NCI-H1436 (cell line): ENCODE data around the gene TTC32.
A peak's percentile ranks its signal among the peaks of the same experiment; 100 is the strongest.
"Not testable (repeated sequence)": the region's sequence is repeated elsewhere in the genome, so short reads cannot be mapped to it uniquely, and the experiment has no call there.

Source experiments
- DNase-seq: peaks from one replicate; lab custom pipeline; 2025; lab: John Stamatoyannopoulos, UW

The TTC32 gene

DNA sequence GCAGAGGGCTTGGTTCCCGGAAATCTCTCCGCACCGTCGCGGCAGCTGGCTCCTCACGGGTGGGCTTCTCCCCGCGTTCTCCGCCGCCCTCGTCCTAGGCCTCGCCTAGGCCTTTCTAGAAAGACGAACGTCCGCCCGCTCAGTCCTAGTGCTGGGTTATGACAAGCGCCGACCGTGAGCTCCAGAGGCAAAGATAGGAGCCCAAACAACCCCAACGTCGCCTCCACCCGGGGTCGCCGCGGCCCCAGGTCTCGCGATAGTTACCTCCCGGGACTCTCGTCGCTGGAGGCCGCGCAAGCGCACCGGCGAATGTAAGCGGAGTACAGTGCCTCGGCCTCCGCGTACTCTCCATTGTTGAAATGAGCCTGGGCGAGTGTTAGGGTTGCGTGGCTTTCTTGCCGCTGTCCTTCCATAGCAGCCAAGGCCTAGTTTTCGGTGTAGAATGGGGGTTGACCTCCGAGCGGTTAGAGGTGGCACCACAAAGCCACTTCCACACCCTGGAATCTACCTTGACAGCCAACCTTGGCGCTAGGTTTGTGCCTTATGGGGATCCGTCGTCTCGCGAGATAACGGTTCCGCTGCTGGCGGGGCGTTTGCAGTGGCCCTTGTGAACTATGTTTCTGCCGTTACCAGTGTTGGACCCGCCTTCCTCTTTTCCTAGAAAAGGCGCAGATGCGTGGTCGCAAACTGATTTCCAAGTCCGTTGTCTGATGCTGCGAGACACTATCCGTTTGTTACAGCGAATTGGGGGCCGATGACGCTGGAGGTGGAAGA, at the start of gene TTC32:
TSS of gene TTC32 (minus strand) at position 542 of the 774 bp plus-strand sequence. CDS start at position 413, 129 bp downstream.
- DNase-seq = peak; percentile 85

DNA sequence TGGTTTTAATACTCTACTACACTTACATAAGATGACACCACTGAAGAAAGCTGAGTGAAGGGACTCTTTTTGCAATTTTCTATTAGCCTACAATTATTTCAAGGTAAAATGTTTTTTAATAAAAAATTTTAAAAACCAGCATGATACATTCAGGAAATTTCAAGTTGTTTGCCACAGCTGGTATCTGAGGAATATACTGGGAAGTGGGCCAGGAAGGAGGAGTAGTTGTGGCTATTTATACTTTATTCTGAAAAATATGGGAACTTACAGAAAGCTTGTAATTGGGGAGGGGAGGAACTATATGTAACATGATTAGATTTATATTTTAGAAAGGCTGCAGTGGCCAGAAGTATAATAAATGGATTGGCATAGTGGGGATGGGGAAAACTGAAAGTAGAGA, 47.3 kb upstream of the TTC32 start:
- no peak for DNase-seq

DNA sequence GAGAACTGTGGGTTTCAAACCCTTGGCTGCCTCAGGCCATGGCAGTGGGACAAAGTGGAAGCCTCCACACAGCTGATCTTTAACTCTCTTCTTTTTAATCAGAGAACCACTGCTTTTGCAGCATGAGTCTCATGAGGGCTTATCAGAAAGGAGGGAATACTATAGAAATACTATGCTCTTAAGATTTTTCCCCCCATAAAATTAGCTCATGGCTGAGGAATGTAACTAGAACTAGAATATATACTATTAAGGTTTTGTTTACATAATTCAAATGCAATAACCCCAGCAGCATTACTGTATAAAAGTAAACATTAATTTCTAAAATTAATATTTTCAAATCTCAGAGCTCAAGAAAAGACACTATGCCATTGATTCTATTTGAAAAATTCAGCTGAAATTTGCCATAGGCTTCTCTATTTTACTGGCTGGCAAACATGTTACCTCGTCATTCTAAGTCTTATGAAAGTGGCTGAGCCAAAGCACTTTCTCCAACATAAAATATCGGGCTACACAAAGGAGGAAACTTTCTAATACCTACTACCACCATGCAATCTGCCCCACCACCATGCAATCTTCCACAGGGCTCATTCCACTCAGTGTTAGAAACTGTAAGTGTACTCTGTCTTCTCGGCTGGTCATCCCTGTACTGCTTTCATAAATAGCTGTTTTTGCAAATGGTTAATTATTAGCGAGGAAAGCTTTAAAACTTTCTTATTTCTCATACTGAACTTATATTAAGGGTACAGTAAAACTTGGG, 45.6 kb upstream of the TTC32 start:
- DNase-seq = no peak

GRCh38 chr2:19944205-19944845, 42.5 kb upstream of the TTC32 start:
- DNase-seq = no peak

DNA sequence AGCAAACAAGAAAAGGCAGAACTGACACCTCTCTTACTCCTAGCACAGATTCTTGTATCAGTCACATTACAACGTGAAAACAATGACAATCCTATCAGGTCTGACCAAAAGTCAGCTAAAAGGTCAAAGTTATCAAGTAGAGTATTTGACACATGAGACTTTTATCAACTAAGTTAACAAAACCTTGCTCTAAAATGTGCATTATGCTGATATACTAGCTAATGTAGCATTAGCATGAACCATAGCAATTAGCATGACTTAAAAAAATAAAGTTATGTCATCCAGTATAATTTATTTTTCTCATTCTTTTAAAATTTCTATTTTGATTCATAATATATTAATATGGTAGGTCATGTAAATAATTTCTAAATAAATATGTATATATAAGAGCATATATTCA, 41.4 kb upstream of the TTC32 start:
- no peak for DNase-seq

GRCh38 chr2:19942199-19942598, 40.4 kb upstream of the TTC32 start:
- no peak for DNase-seq

DNA sequence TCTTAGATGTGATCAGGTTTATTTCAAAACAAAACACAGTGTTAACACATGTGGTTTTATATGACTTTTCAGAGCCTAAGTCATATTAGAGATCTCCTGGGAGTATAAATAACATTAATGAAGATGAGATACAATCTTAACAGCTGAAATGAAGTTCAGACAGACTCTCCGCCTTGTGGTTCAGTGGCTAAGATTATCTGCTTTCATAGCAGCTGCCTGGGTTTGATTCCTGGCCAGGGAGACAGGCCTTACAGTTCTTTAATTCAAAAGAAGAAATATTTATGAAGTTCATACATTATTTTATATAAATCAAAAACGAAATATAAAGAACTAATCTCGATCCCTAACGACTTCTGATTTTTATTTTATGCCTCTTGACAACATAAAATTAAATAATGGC, 35.2 kb upstream of the TTC32 start:
- DNase-seq = no peak

DNA sequence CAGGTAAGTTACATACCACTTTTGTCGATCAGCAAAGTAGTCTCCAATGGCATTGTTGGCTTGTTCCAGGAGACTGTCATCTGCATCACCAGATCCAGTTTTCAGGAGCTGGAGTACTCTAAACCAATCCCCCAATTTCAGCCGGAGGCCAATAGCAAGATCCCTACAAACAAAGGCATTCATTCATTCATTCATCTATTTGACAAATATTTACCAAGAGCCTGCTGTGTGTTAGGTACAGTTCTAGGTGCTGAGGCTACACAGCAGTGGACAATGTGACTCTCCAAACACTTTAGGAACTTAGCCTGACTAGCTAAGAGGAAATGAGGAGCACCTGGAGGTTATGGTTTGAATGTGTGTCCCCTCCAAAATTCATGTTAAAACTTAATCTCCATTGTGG, 34.4 kb upstream of the TTC32 start:
- no peak for DNase-seq

DNA sequence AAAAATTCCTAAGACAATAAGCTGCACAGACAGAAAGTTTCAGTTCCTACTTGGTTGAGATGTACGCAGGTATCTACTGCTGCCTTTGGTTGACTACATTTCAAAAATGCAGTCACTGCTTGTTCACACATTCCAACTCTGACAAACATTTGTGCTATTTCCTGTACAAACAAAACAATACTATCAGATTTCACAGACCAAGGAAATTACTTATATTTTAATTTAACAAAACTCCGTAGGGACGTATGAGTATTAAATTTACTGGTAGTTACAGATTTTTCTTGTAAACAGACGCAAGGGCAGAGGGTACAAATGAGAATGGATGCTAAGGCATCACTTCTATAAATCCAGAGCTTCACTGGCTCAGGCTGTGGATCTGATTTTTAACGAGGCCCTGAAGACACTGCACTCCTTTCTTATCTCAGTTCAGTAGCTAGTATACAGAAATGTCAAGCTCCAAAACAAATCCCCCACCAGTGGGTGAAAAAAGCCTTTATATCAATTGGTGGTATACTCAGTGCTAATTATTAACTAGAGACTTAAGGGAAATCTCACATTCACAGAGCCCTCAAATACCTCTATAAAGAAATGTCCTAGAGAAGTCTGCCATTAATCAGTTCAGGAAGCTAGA, 31.7 kb upstream of the TTC32 start:
- DNase-seq = no peak

DNA sequence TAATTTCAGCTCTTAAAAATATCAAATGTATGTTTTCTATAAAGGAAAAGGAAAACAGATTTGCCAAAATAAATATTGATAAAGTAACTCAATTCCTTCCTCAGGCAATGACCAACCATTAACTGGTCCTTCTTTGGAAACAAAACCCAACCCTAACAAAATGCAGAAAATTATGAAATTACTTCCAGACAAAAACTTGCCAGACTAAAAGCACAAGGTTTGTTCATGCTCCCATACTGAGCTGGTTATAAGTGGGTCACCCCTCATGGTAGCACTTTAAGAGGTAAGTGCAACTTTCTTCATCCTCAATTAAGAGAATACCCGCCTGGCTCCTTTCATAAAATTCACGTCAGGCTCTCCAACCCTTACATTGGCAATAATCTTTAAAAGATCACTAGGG, 31.1 kb upstream of the TTC32 start:
- DNase-seq = no peak

- DNase-seq = no peak
These were observed 27.4 kb upstream of the TTC32 start for GRCh38 chr2:19929226-19929625.

DNA sequence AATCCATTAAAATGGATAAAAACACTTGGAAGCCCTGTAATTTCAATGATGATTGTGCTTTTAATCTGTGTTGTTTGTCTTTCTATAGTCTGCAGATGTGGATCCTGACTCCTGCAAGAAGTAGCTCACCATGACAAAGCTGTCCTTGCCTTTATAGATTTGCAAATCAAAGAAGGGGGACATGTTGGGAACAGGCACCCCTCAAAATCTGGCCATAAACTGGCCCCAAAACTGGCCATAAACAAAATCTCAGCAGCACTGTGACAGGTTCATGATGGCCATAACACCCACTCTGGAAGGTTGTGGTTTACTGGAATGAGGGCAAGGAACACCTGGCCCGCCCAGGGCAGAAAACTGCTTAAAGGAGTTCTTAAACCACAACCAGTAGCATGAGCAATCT, 26.0 kb upstream of the TTC32 start:
- not testable (repeated sequence) for DNase-seq

DNA sequence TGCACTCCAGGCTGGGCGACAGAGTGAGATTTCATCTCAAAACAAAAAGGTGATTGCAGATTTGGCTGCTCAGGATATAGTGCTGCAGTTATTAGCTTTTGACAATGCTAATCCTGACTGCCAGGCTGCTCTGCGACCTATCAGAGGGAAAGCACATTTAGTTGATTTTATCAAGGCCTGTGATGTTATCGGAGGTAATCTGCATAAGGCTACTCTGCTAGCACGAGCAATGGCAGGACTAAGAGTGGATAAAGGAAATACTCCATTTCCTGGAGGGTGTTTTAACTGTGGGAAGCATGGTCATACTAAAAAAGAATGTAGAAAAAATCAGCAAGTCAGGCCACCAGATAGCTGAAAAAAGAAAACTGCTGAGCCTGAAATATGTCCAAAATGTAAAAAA, 22.7 kb upstream of the TTC32 start:
- not testable (repeated sequence) for DNase-seq

GRCh38 chr2:19922188-19922587, 20.4 kb upstream of the TTC32 start:
- DNase-seq = not testable (repeated sequence)

DNA sequence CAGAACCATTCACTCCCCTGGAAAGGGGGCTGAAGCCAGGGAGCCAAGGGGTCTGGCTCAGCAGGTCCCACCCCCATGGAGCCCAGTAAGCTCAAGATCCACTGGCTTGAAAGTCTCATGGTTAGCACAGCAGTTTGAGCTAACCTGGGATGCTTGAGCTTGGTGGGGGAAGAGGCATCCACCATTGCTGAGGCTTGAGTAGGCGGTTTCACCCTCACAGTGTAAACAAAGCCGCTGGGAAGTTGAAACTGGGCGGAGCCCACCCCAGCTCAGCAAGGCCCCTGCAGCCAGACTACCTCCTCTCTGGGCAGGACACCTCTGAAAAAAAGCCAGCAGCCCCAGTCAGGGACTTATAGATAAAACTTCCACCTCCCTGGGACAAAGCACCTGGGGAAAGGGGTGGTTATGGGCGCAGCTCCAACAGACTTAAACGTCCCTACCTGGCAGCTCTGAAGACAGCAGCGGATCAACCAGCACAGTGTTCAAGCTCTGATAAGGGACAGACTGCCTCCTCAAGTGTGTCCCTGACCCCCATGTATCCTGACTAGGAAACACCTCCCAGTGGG, 14.7 kb upstream of the TTC32 start:
- DNase-seq = no peak

- no peak for DNase-seq
These were observed 12.6 kb upstream of the TTC32 start for GRCh38 chr2:19914266-19914975.

DNA sequence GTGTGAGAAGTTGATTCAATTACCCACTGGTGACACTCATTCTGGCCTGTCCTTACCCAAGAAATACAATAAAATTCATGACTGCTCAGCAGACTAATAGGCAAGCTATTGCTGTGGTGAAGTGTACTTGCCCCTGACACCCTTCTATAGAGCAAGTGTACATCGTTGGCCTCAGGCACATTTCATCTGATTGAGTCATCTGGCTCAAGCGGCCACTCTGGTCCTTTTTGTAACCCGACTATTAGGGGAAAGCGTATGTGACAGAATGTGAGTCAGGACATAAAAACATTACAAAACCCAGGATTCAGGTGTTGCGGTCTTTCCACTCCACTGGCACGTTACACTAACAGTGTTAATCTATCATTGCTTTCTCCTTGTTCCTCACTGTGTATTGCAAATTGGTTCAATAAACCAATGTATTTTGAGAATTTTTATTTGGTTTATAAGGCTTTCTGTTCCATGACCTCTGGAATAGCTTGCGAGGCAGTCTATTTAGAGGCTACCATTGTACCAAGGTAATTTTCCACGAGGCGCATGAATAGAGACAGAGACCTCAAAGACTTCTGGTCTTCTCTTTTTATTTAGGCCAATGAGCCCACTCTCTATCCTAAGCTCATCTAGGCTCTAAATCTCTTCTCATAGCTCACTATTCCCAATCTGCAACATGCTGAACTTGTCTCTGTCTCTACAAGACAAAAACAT, 10.2 kb upstream of the TTC32 start:
- DNase-seq = no peak

- DNase-seq = no peak
These were observed 495 bp upstream of the TTC32 start for GRCh38 chr2:19902216-19902740.

- no peak for DNase-seq
These were observed 797 bp downstream of the TTC32 start for GRCh38 chr2:19900931-19901441.
